Mesodermal cell (in vitro differentiated cells): Measurements from ENCODE around the gene TDRD12.
"Not testable (repeated sequence)": the region's sequence is repeated elsewhere in the genome, so short reads cannot be mapped to it uniquely, and the experiment has no call there.

ENCODE experiments used
- H3K27ac ChIP-seq: 2 replicates; pipeline ENCODE4 v1.7.0; 2013; ENCODE audit warnings: mild to moderate bottlenecking, low read depth, low read length, moderate library complexity; ENCODE audit not compliant: severe bottlenecking
- H3K36me3 ChIP-seq: 2 replicates; pipeline ENCODE4 v1.7.1; 2013; ENCODE audit warnings: mild to moderate bottlenecking, low read length, moderate library complexity; ENCODE audit not compliant: control insufficient read depth, insufficient read depth
- H3K4me1 ChIP-seq: one replicate; pipeline ENCODE4 v1.7.1; 2013; ENCODE audit warnings: mild to moderate bottlenecking, low read length; ENCODE audit not compliant: insufficient read depth, control insufficient read depth, poor library complexity, severe bottlenecking
- H3K4me3 ChIP-seq: 2 replicates; pipeline ENCODE4 v1.7.0; 2013; ENCODE audit warnings: low read length, control low read depth, mild to moderate bottlenecking; ENCODE audit not compliant: insufficient read depth, poor library complexity, severe bottlenecking; ENCODE audit errors: extremely low read depth
- H3K9me3 ChIP-seq: 2 replicates; pipeline ENCODE4 v1.7.1; 2013; ENCODE audit warnings: mild to moderate bottlenecking, low read length, moderate library complexity; ENCODE audit not compliant: control insufficient read depth
- WGBS, 2 experiments: methylation state at CpG; one replicate each; pipeline ENCODE4 v1.1.5; 2013; ENCODE audit warnings: missing lambda C conversion rate in 2 of 2; ENCODE audit not compliant: insufficient coverage in 2 of 2; 5-methylcytosine and 5-hydroxymethylcytosine counted together

TDRD12 gene

DNA sequence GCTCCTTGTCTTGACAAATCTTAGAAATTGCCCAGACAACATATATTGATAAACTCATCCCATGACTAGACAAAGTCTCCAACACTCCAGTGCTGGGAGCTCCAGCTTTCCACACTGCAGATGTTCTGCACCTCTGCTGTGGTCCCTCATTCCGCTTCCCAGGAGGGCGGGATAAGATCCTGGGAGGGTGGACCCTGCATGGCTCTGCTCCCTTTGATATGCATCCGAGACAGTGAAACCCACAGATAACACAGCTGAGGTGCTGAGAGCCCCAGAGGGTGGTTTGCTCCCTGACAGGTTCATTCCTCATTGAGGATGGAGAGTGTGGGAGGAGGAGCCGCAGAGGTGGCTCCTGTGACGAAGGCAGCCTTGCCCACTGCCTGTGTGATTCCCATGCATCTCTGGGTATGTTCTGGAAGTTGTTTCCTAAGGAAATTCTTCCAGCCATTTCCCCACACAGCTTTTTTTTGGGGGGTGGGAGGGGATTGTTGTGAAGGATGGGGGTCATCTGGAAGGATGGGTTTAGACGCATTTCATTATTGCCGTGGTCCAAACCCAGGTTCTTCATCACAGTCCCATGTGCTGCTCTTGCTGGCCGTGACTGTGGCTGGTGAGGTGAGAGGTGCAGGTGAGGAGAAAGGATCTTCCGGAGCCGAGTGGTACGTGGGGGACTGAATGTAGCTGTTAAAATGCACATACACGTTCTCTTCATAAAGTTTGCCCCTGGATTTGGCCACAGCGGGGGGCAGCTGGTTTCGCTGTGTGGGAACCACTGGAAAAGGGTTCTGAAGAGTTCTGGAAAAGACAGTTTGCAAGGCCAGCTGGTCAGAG, 103.6 kb downstream of the TDRD12 start:
- Histone ChIP-seq H3K9me3 (no peaks in the 10 kb centered on the region), H3K36me3 (no peaks in the 10 kb centered on the region), H3K4me1 (peaks cover 3% of the 10 kb centered on the region), H3K4me3 (no peak overlapping the region), H3K27ac (no peak overlapping the region)
- WGBS, 2 experiments = 92 to 95% methylated on average over 11 of the region's 14 CpGs

DNA sequence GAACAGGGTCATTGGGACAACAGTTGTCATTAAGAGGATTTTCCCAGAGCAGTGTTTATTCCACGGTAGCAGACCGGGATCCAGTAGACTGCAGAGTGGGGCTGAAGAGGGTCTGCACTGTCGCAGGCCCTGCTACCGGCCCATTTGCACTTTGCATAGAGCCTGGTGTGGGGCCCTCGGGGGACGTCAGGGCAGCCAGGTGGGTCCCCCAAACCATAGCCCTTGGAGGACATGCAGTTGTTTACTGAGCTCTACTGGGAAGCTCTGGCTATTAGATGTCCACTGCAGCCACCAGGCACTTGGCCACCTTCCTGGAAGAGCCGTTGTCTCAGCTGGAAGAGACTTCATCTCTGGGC, 104.2 kb downstream of the TDRD12 start:
- H3K4me3 ChIP-seq = no peak overlapping the region
- H3K27ac ChIP-seq = no peak overlapping the region
- 92 to 96% methylated on average over 7 of the region's 7 CpGs for WGBS, 2 experiments
- no peaks in the 10 kb centered on the region for H3K9me3 ChIP-seq
- H3K36me3 ChIP-seq = no peaks in the 10 kb centered on the region
- peaks cover 3% of the 10 kb centered on the region for H3K4me1 ChIP-seq

DNA sequence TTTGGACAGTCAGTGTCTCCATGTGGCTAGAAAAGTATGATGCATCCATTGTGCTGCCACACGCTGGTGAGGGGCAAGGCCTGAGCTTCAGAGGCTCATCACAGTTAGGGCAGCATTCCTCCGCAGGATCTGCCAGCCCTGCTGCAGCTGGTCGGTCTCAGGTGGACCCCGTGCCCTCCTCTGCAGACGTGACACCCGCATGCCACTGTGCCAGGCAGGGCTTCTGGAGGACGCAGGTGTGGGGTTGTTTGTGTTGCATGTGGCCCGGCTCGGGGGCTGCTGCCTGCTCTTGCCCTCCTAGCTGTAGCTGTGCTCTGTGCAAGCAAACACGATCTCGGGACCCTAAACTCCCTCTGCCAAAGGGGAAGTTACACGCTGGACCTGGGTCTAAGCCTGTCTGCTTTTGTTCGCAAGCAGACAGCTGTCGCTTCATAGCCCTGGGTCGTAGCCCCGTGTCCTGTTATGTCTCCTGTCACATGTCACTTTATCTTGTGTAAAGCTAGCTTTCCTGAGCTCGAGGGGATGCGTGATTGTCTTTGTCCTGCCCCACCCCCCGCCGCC, 104.7 kb downstream of the TDRD12 start:
- H3K27ac ChIP-seq = peak overlapping the region; percentile 36
- H3K9me3 ChIP-seq = no peaks in the 10 kb centered on the region
- H3K4me3 ChIP-seq = no peak overlapping the region
- peaks cover 3% of the 10 kb centered on the region for H3K4me1 ChIP-seq
- 74 to 83% methylated on average over 14 to 17 of the region's 20 CpGs for WGBS, 2 experiments
- H3K36me3 ChIP-seq = no peaks in the 10 kb centered on the region

DNA sequence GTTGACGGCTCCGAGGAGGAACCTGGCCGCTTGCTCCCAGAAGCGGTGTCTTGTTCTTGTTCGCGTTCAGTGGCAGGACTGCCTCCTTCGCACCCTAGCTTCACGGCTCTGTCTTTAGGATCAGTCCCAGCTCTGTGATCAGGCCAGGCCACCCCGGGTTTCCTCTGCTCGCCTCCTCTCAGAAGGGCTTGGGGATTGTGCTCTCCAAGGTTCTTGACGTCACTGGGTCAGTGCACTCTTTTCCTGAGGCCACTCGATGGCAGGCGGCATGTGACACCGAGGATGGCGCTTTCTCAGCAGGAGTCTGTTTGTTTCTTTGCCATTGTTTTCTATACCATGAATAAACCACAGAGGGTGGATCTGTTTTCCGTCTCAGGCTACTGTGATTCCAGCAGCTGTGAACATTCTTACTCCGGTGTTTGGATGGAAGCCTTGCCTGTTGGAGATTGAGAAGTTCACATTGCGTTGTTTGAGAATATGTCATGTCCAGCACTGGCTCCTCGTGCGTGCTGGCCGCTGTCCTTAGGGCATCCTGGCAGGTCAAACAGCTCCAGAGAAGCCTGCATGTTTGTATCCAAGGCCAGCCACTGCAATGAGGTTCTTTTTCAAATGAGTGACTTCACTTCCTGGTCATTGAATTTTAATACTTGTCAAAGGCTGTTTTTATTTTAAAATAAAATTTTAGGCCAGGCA, 105.5 kb downstream of the TDRD12 start:
- Histone ChIP-seq H3K36me3 (no peaks in the 10 kb centered on the region), H3K9me3 (no peaks in the 10 kb centered on the region), H3K27ac (peak overlapping the region; percentile 36), H3K4me1 (peaks cover 3% of the 10 kb centered on the region), H3K4me3 (no peak overlapping the region)
- 73 to 77% methylated on average over 18 to 20 of the region's 21 CpGs for WGBS, 2 experiments

DNA sequence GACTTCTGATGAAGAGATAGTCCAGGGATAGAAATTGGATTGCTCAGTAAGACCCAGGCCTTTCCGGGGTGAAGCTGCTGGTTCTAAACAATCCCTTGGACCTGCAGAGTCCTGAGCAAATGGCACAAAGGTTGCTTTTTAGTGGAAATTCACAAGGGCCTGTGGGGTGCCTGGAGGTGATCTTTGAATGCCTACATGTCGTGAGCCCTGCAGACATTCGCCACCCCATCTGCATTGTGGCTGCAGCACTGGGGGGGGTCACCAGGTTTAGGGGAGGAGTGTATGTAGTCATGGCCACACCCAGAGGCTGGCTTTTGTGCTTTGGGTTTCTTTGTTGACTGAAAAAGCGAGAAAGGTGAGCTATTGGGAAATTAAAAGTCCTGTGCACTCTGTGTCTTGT, 108.6 kb downstream of the TDRD12 start:
- WGBS, 2 experiments = 62 to 83% methylated on average over 3 to 4 of the region's 4 CpGs
- Histone ChIP-seq H3K27ac (no peak overlapping the region), H3K4me3 (no peak overlapping the region)

DNA sequence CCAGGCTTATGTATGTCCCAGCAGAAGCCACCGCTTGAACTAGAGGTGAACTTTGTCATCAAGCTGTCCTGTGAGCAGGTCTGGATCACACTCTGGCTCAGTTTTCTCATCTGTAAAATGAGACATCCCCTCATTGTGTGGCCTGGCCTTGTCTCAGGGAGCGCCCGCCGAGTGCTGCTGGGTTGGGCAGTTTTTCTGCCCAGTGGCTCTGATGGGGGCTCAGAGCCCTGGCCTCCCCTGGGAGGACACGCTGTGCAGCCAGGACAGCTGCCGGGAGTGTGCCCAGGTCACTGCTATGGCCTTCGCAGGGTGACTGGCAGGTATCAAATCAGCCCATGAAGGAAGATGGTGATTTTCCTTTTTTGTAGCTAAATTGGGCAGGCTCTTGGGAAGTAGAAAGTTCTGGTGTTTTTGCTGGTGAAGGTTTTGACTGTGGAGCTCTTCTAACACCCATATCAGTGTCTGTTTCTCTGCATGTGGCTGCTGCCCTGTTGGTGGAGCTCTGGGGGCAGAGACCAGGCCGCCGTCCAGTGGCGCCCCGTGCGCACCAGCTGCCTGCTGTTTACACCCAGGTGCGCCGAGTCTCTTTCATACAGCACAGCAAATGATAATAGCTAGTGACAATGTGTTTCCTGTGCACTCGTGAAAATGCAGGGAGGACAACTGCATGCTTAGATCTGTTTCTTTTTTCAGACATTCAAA, 109.2 kb downstream of the TDRD12 start:
- Histone ChIP-seq H3K9me3 (no peaks in the 10 kb centered on the region), H3K4me3 (no peak overlapping the region), H3K27ac (no peak overlapping the region), H3K4me1 (peaks cover 15% of the 10 kb centered on the region), H3K36me3 (no peaks in the 10 kb centered on the region)
- WGBS, 2 experiments = 93% methylated on average over 14 of the region's 15 CpGs

More for the DNA sequence above, 108.6 kb downstream of the TDRD12 start:
- Histone ChIP-seq H3K4me1 (peaks cover 15% of the 10 kb centered on the region), H3K36me3 (no peaks in the 10 kb centered on the region), H3K9me3 (no peaks in the 10 kb centered on the region)

DNA sequence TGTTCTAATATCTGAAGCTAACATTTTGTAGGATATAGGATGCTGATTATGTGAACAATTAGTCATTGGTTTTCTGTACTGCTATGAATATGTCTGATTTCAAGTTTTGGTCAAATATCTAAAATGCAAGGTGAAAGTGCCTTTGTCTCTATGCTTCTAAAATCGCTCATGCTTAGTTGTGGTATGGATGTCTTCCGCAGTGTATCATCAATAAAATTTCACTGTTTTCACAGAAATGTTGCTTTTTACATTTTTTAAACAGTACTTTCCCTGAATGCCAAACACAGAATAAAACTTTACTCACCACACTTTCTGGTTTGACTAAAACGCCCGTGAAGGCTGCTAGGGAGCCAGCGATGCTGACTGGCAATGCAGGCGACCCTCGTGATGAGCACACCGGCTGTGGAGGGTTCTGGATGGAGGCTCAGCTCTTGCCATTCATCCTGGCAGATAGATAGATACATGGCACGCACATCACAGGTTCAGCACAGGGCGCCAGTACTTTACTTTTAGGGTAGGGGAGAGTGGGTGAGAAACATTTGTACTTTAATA, 109.9 kb downstream of the TDRD12 start:
- Histone ChIP-seq H3K9me3 (no peaks in the 10 kb centered on the region), H3K4me3 (no peak overlapping the region), H3K4me1 (peaks cover 15% of the 10 kb centered on the region), H3K27ac (no peak overlapping the region), H3K36me3 (no peaks in the 10 kb centered on the region)
- 97 to 98% methylated on average over 7 to 9 of the region's 10 CpGs for WGBS, 2 experiments

DNA sequence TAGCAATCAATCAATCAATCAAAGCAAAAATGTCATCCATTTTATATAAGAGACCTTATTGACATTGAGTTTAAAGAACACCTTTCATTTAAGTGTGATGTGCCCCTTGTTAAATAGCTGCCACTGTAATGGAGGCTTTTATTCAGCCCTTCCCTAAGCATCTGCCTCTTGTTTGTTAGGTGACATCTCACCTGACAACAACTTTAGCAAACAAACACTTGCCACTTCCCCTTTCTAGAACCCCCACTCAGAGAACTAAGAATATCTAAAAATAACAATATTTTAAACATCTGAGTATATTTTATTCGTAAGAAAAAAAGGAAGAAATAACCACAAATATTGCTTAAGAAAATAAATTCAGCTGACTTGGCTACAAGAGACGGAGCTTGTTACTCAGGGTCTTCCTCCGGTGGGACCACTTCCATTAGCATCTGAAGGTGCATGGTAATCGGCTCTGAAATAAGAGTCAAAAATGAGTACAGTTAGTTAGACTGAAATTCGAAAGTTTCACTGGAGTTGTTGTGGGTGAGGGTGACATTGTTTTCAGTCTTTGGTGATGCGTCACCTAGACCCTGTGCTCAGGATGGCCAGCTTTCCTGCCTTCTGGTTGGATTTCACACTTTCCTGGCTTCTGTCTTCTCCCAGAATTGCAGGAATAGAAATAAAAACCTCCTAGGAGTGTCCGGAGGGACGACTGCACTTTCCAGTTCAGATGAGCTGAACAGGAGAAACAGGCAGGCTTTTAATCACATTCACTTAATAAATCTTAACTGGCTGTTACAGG, 110.9 kb downstream of the TDRD12 start:
- Histone ChIP-seq H3K36me3 (no peaks in the 10 kb centered on the region), H3K4me1 (peaks cover 12% of the 10 kb centered on the region), H3K9me3 (no peaks in the 10 kb centered on the region), H3K4me3 (no peak overlapping the region), H3K27ac (peak overlapping the region; percentile 81)
- WGBS, 2 experiments = 90 to 93% methylated on average over 4 to 7 of the region's 8 CpGs

DNA sequence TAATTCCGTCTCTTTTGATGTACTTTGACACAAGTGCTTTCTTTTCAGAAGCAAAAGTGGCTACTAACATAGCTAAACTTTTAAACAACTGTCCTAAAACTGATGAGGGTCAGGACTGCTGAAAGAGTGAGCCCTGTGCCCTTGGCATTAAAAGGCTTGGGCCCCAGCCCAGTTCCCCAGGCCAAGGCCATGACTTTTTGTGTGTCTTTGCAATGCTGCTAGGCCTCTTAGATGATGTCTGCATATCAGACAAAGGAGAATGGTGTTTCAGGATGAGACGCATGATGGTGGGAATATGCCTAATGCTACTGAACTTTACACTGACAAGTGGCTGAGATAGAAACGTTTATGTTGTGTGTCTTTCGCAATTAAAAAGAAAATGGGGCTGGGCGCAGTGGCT, 112.0 kb downstream of the TDRD12 start:
- Histone ChIP-seq H3K9me3 (no peaks in the 10 kb centered on the region), H3K4me3 (no peak overlapping the region), H3K36me3 (no peaks in the 10 kb centered on the region), H3K27ac (no peak overlapping the region), H3K4me1 (peaks cover 12% of the 10 kb centered on the region)
- WGBS, 2 experiments = 84 to 90% methylated on average over 4 to 5 of the region's 5 CpGs

DNA sequence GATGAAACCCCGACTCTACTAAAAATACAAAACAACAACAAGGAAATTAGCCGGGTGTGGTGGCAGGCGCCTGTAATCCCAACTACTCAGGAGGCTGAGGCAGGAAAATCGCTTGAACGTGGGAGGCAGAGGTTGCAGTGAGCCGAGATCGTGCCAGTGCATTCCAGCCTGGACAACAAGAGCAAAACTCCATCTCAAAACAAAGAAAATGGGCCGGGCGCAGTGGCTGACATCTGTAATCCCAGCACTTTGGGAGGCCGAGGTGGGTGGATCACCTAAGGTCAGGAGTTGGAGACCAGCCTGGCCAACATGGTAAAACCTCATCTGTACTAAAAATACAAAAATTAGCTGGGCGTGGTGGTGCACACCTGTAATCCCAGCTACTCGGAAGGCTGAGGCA, 112.5 kb downstream of the TDRD12 start:
- H3K36me3 ChIP-seq, H3K9me3 ChIP-seq, H3K27ac ChIP-seq, H3K4me3 ChIP-seq: not testable (repeated sequence)
- peaks cover 12% of the 10 kb centered on the region for H3K4me1 ChIP-seq
- WGBS, 2 experiments = 93 to 94% methylated on average over 7 to 12 of the region's 12 CpGs
